Large intestine (tissue), 3 donors: Measurements from ENCODE around the gene CD80. TPM values are rescaled to one million over a fixed set of nuclear protein-coding genes. Genes with fewer than 3 reads are reported as not detected.
"Not testable (repeated sequence)": the region's sequence is repeated elsewhere in the genome, so short reads cannot be mapped to it uniquely, and the experiment has no call there.

Experiments
- DNase-seq, 2 donors: peaks; one replicate each; pipeline versions ENCODE4 v3.0.0 to v3.0.0-alpha.2; 2013
- H3K27ac ChIP-seq: one replicate; pipeline ENCODE4 v1.5.1; 2013; ENCODE audit warnings: low read length
- H3K27me3 ChIP-seq: 2 replicates; pipeline ENCODE4 v1.6.1; 2013; ENCODE audit warnings: low read length; ENCODE audit not compliant: control insufficient read depth, insufficient read depth
- H3K36me3 ChIP-seq: 2 replicates; pipeline ENCODE4 v1.6.1; 2013; ENCODE audit warnings: low read length; ENCODE audit not compliant: control insufficient read depth, insufficient read depth
- H3K4me1 ChIP-seq: one replicate; pipeline ENCODE4 v1.6.1; 2013; ENCODE audit warnings: low read length; ENCODE audit not compliant: control insufficient read depth, insufficient read depth
- H3K4me3 ChIP-seq: one replicate; pipeline ENCODE4 v1.5.1; 2013; ENCODE audit warnings: low read length
- H3K9me3 ChIP-seq: one replicate; pipeline ENCODE4 v1.6.1; 2013; ENCODE audit warnings: mild to moderate bottlenecking, low read depth, low read length, moderate library complexity; ENCODE audit not compliant: control insufficient read depth
- WGBS: methylation state at CpG from one replicate; pipeline ENCODE4 v1.1.5; 2013; ENCODE audit warnings: low lambda C conversion rate; ENCODE audit not compliant: insufficient coverage; 5-methylcytosine and 5-hydroxymethylcytosine counted together
- polyA plus RNA-seq: library from polyadenylated mRNA; unstranded; fragments of 120-200 nt; gene quantifications from one replicate; pipeline ENCODE4 v1.2.1, GENCODE V29; 2013

CD80 gene
- polyA plus RNA-seq, 1 donor: 0.45 TPM

DNA sequence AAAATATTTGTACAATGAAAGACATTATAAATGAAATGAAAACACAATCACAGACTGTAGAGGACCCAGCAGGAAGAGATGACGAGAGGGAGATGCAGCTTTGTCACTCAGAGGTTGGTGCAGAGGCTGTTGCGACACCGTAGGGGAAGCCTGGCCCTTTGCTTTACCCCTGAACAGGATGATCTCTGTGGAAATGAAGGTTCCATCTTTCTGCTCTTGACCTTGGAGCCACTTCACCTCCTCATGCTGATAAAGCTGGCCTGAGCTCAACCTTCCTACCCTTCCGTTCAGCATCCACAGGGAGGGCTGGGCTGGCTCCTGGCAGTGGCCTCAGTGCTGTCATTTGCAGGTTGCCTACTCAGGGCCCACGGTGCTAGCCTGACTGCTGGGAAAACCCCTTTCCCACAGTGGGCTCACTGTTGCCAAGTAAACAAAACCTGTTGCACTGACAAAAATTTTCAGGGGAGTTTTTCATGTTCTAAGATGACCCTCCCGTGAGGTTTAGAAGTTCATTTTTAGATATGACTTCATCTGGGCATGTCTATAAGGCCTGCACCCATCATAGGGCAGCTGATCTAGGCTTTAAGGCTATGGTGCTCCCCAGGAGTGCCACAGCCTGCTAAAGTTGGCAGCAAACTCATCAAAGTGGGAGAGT, 3.0 kb upstream of the CD80 start:
- H3K4me1 ChIP-seq: no peaks in the 10 kb centered on the region
- WGBS: no CpG with 5 or more reads among the region's 6 CpGs
- H3K27ac ChIP-seq: no peak overlapping the region
- no peak overlapping the region for H3K4me3 ChIP-seq
- DNase-seq: no peak
- no peaks in the 10 kb centered on the region for H3K36me3 ChIP-seq
- no peaks in the 10 kb centered on the region for H3K27me3 ChIP-seq
- H3K9me3 ChIP-seq: no peaks in the 10 kb centered on the region

DNA sequence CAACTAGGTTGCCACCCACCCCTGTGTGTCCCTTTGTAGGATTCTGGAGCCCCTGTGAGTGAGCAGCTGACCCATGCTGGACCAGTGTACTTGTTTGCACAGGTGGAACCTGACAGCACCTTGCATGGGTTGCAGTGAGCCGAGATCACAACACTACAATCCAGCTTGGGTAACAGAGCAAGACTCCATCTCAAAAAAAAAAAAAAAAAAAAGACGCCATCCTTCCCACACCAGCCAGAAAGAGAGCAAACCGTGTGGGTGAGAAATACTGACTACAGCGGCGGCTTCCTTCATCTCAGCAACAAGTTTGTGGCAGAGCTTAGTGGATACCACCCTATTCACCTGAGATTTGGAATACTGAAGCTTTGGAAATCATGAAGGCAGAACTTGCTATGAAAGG, 746 bp upstream of the CD80 start:
- H3K4me3 ChIP-seq: no peak overlapping the region
- H3K27ac ChIP-seq: no peak overlapping the region
- no peaks in the 10 kb centered on the region for H3K36me3 ChIP-seq
- no peaks in the 10 kb centered on the region for H3K4me1 ChIP-seq
- no peak for DNase-seq
- no CpG with 5 or more reads among the region's 5 CpGs for WGBS
- H3K9me3 ChIP-seq: no peaks in the 10 kb centered on the region
- H3K27me3 ChIP-seq: no peaks in the 10 kb centered on the region

DNA sequence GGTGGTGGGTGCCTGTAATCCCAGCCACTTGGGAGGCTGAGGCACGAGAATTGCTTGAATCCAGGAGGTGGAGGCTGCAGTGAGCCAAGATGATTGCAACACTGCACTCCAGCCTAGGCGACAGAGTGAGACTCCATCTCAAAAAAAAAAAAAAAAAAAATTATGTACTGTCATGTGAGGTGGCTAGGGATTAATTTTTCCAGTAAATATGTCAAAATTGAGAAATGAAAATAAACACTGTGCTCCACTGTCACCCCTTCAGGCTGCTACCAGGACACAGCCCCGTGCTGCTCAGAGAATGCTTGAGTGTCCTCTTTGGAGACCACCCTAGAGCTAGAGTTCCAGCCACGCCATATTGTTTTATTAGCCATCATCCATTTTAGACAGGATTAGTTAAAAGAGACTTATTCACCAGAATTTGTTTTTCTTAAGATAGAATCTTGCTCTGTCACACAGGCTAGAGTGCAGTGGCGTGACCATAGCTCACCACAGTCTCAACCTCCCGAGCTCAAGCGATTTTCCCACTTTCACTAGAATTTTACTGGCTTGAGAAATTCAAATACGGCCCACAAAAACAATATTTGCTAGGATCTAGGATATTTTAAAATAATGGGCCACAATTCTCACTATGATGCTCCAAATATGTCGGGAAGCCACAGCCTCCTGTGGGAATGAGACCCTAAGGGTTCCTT, 642 bp downstream of the CD80 start:
- Histone ChIP-seq H3K9me3 (no peaks in the 10 kb centered on the region), H3K27ac (no peak overlapping the region), H3K27me3 (no peaks in the 10 kb centered on the region), H3K36me3 (no peaks in the 10 kb centered on the region), H3K4me1 (no peaks in the 10 kb centered on the region), H3K4me3 (no peak overlapping the region)
- WGBS: no CpG with 5 or more reads among the region's 9 CpGs
- no peak for DNase-seq

DNA sequence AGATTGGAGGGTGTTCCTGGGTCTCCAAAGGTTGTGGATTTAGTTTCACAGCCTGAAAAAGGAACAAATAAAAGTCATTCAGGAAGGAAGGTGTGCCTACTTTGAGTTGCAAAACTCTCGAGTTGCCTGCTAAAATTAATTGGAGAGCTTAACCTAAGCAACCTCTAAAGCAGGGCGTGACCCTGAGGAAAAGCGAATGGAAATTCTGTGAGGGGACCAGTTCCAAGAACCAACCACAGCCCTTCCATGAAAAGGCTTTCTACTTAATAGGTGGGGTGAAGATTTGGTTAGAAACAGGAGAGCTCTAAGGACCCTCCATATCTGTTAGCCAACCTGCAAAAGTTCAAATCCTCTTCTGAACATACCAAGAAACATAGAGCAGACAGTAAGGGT, 1.5 kb downstream of the CD80 start:
- Histone ChIP-seq H3K27me3 (no peaks in the 10 kb centered on the region), H3K36me3 (no peaks in the 10 kb centered on the region), H3K9me3 (no peaks in the 10 kb centered on the region), H3K27ac (no peak overlapping the region), H3K4me1 (no peaks in the 10 kb centered on the region), H3K4me3 (no peak overlapping the region)
- DNase-seq: no peak
- WGBS: 50% methylated on average over 1 of the region's 3 CpGs

DNA sequence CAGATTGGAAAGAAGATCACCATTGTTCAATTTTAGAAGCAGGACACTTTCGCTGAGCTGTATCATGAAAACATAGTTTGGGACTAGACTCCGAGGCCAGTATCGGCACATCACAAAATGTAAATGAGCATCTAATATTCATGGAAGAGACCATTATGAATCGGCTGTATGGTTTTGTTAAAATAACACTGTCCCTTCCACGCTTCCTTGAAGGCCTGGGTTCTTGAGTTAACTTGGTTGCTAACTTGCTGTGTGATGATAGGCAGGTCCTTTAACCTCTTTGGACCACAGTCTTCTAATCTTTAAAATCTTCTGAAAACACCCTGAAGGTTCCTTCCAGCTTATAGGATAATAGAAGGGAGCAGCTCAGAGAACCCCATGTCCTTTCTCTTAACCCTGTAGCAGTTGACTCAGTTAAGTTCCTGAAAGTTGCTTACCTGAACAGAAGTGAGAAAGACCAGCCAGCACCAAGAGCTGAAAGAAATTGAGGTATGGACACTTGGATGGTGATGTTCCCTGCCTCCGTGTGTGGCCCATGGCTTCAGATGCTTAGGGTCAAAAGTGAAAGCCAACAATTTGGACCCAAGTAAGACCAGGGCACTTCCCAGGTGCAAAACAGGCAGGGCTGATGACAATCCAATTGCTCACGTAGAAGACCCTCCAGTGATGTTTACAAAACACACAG, 2.1 kb downstream of the CD80 start:
- Histone ChIP-seq H3K27me3 (no peaks in the 10 kb centered on the region), H3K36me3 (no peaks in the 10 kb centered on the region), H3K4me3 (no peak overlapping the region), H3K9me3 (no peaks in the 10 kb centered on the region), H3K27ac (no peak overlapping the region), H3K4me1 (no peaks in the 10 kb centered on the region)
- DNase-seq: no peak
- 100% methylated on average over 1 of the region's 7 CpGs for WGBS

DNA sequence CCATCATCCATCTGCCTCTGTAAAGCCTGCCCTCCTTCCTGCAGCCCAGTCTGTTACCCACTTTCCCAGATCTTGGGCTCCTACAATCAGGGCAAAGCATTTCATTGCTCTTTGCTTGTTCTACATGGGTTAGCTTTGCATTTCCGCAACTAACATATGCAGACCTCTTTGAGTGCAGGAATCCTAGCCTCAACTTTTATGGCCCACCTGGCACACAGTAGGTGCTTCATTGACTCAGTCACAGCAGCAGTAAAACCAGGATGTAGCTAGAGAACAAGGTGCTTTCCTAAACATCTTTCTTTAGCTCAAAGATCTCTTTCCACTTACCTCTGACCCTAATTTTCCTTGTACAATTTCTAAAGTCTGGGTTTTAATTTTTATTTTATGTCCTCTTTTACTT, 3.5 kb downstream of the CD80 start:
- H3K27me3 ChIP-seq: no peaks in the 10 kb centered on the region
- no peak for DNase-seq
- no peaks in the 10 kb centered on the region for H3K4me1 ChIP-seq
- no peaks in the 10 kb centered on the region for H3K36me3 ChIP-seq
- no CpG with 5 or more reads among the region's 1 CpG for WGBS
- H3K9me3 ChIP-seq: no peaks in the 10 kb centered on the region
- H3K27ac ChIP-seq: no peak overlapping the region
- H3K4me3 ChIP-seq: no peak overlapping the region

DNA sequence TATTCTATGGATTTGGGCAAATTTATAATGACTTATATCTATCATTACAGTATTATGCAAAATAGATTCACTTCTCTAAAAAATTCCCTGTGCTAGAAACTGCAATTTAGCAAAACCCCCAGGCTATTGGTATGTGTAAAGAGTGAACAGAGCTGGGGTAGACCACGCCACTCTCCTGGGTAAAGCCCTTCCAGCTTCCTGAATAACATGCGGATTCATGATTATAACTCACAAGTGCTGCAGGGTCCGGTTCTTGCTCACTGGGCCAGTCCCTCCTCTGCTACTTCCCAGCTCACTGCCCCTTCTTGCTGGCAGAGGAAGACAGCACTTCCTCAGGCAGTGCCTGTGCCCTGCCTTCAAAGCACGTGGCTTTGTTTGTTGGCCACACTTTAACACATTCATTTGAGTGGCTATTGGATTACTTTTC, 4.1 kb downstream of the CD80 start:
- no peak for DNase-seq
- Histone ChIP-seq H3K9me3 (no peaks in the 10 kb centered on the region), H3K27me3 (no peaks in the 10 kb centered on the region), H3K36me3 (no peaks in the 10 kb centered on the region), H3K4me3 (no peak overlapping the region), H3K27ac (no peak overlapping the region), H3K4me1 (no peaks in the 10 kb centered on the region)
- WGBS: no CpG with 5 or more reads among the region's 4 CpGs

DNA sequence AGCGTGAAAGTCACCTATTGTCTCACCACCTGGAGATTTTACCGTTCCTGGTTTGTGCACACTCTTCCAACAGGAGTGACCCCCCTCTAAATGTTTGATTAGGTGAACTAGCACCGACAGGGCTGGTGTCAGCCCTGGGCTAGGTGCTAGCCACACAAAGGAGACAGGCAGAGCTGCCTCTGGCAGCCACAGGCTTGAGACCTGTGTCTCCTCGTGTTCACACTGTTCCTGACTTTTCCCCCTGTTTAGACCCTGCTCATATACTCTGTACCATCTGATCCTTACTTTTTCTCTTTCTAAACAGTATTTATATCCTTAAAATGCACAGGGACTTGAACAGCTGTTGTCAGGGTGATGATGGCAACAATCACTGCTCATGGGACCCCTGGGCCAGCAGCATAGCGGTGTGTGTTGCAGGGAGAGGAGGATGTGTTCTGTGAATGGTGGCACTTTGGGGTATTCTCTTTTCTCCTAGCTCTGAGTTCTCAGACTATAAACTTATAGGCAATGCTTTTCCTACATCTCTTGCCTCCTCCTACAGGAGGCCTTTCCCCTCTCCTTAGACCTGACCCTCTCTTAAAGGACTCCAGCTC, 5.5 kb downstream of the CD80 start:
- Histone ChIP-seq H3K27me3 (no peaks in the 10 kb centered on the region), H3K27ac (no peak overlapping the region), H3K9me3 (no peaks in the 10 kb centered on the region), H3K36me3 (no peaks in the 10 kb centered on the region), H3K4me3 (no peak overlapping the region), H3K4me1 (no peaks in the 10 kb centered on the region)
- no CpG with 5 or more reads among the region's 5 CpGs for WGBS
- no peak for DNase-seq

DNA sequence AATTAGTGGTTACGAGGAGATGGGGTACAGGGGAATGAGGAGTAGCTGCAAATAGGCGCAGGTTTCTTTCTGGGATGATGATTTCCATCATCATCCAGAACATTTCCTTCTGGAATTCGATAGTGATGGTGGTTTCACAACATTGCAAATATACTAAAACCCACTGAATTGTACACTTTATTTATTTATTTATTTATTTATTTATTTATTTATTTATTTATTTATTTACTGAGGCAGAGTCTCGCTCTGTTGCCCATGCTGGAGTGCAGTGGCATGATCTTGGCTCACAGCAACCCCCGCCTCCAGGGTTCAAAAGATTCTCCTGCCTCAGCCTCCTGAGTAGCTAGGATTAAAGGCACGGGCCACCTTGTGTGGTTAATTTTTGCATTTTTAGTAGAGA, 6.5 kb downstream of the CD80 start:
- H3K4me1 ChIP-seq, DNase-seq: not testable (repeated sequence)
- 100% methylated on average over 2 of the region's 6 CpGs for WGBS

DNA sequence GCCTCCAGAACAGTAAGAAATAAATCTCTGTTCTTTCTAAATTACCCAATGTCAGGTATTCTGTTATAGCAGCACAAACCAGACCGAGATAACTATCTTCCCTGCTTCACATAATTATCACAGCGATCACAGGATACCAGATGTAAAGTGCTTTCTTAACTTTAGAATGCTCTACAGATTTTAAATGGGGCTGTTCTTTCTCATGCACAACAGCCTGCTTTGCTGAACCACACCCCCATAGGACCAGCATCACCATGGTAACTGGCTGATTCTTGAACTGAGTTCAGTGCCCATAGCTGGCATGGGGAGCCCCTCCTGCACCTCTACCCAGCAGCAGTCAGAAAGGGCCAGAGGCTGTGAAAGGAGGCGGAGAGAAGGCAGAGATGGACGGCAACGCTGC, 7.8 kb downstream of the CD80 start:
- WGBS: no CpG with 5 or more reads among the region's 5 CpGs

More for the DNA sequence above, 6.5 kb downstream of the CD80 start:
- not testable (repeated sequence) for H3K27me3 ChIP-seq, H3K9me3 ChIP-seq, H3K27ac ChIP-seq, H3K4me3 ChIP-seq, H3K36me3 ChIP-seq

More for the DNA sequence above, 7.8 kb downstream of the CD80 start:
- Histone ChIP-seq H3K9me3 (no peaks in the 10 kb centered on the region), H3K4me1 (no peaks in the 10 kb centered on the region), H3K4me3 (no peak overlapping the region), H3K36me3 (no peaks in the 10 kb centered on the region), H3K27ac (no peak overlapping the region), H3K27me3 (no peaks in the 10 kb centered on the region)
- no peak for DNase-seq
